A549 (cell line): Measurements from ENCODE around the gene PTOV1. TPM values are rescaled to one million over a fixed set of nuclear protein-coding genes. Genes with fewer than 3 reads are reported as not detected.

ENCODE experiments used
- ATAC-seq, 2 experiments: fragments of 200-7000 bp in 1 of 2; fragments of >200 bp in 1 of 2; cut with Nextera tagmentation in 1 of 2; cut with Tn5 transposase in 1 of 2; 3 replicates each; pipeline versions ENCODE4 v1.8.0 to v1.9.1; 2018 to 2020; ENCODE audit warnings: mild to moderate bottlenecking in 1 of 2, moderate library complexity in 1 of 2
- CTCF ChIA-PET: fragments of 300-600 bp; sonication (Branson Sonifier 250); formaldehyde crosslinking; extraction: SDS; loops from one replicate; lab custom pipeline; 2021; ENCODE audit warnings: antibody characterized with exemption, inconsistent platforms; lab: Yijun Ruan, JAX
- POLR2A ChIA-PET: fragments of 350-600 bp; formaldehyde crosslinking; extraction: SDS; loops from one replicate; lab custom pipeline; 2021; ENCODE audit warnings: antibody characterized with exemption, inconsistent platforms; lab: Yijun Ruan, JAX
- DNase-seq, 2 experiments: peaks; one replicate each; pipeline versions ENCODE4 v3.0.0 to v3.0.0-alpha.2; 2011 to 2016; ENCODE audit warnings: low read depth in 1 of 2, low spot score in 1 of 2
- FAIRE-seq: peaks from 2 replicates; lab custom pipeline; 2011; peaks lifted over from hg19 to GRCh38; lab: Jason Lieb, UNC
- H3K27ac ChIP-seq, 2 experiments: fragments of >200 bp; sonication (Bioruptor Twin); formaldehyde crosslinking; 3 replicates each; pipeline ENCODE4 v1.5.1; 2016 to 2017
- H3K4me1 ChIP-seq: fragments of >200 bp; sonication (Bioruptor Twin); formaldehyde crosslinking; 3 replicates; pipeline ENCODE4 v1.6.1; 2016
- H3K4me2 ChIP-seq: fragments of >200 bp; sonication (Bioruptor Twin); formaldehyde crosslinking; 3 replicates; pipeline ENCODE4 v1.6.1; 2016
- H3K4me3 ChIP-seq: fragments of >200 bp; sonication (Bioruptor Twin); formaldehyde crosslinking; 3 replicates; pipeline ENCODE4 v1.5.1; 2016
- H3K9me3 ChIP-seq: fragments of >200 bp; sonication (Bioruptor Twin); formaldehyde crosslinking; 3 replicates; pipeline ENCODE4 v1.6.1; 2016
- BHLHE40 ChIP-seq: IDR thresholded peaks from 2 replicates; pipeline ENCODE4 v1.6.1; 2012; ENCODE audit warnings: low read depth, low read length, inconsistent platforms
- CBX8 ChIP-seq: fragments of 200-600 bp; sonication (generic); IDR thresholded peaks from 2 replicates; pipeline ENCODE4 v1.6.1; 2016
- CHD2 ChIP-seq: fragments of 150-350 bp; IDR thresholded peaks from 2 replicates; pipeline ENCODE4 v1.6.1; 2014; ENCODE audit warnings: low read length; ENCODE audit not compliant: partially characterized antibody
- EHF ChIP-seq: fragments of 250-450 bp; sonication (Bioruptor Pico); IDR thresholded peaks from 2 replicates; pipeline ENCODE4 v1.5.0; 2020; ENCODE audit warnings: mild to moderate bottlenecking
- EP300 ChIP-seq, 2 experiments: fragments of >200 bp; sonication (Bioruptor Twin); formaldehyde crosslinking; IDR thresholded peaks; 2 replicates in 1 of 2; 3 replicates in 1 of 2; pipeline ENCODE4 v1.6.1; 2016 to 2017
- ESRRA ChIP-seq: fragments of 150-350 bp; IDR thresholded peaks from 2 replicates; pipeline ENCODE4 v1.6.1; 2014; ENCODE audit warnings: mild to moderate bottlenecking, low read length, borderline replicate concordance
- FOSB ChIP-seq: fragments of 250-450 bp; sonication (Bioruptor Pico); IDR thresholded peaks from 2 replicates; pipeline ENCODE4 v1.5.0; 2020; ENCODE audit warnings: mild to moderate bottlenecking, moderate library complexity
- FOSL2 ChIP-seq, 2 experiments: fragments of 450-650 bp in 1 of 2; fragments of >200 bp in 1 of 2; sonication (Bioruptor Twin) in 1 of 2; formaldehyde crosslinking; IDR thresholded peaks; 2 replicates each; pipeline versions ENCODE4 v1.5.0 to v1.6.1; 2016 to 2020; ENCODE audit warnings: mild to moderate bottlenecking in 1 of 2, moderate library complexity in 1 of 2
- GATA3 ChIP-seq: IDR thresholded peaks from 2 replicates; pipeline ENCODE4 v1.6.1; 2012; ENCODE audit warnings: borderline replicate concordance
- HDAC2 ChIP-seq: fragments of 200-600 bp; sonication (generic); IDR thresholded peaks from 2 replicates; pipeline ENCODE4 v1.6.1; 2016
- HOXB5 ChIP-seq: fragments of 250-450 bp; sonication (Bioruptor Pico); IDR thresholded peaks from 2 replicates; pipeline ENCODE4 v1.5.0; 2020; ENCODE audit warnings: mild to moderate bottlenecking, moderate library complexity
- KDM5A ChIP-seq: fragments of 200-600 bp; sonication (generic); IDR thresholded peaks from 2 replicates; pipeline ENCODE4 v1.6.1; 2016; ENCODE audit warnings: antibody characterized with exemption, mild to moderate bottlenecking
- NFE2L2 ChIP-seq: fragments of 150-350 bp; conservative IDR thresholded peaks from 2 replicates; pipeline ENCODE4 v1.6.1; 2014; ENCODE audit warnings: low read length
- NPAS2 ChIP-seq: fragments of 250-450 bp; sonication (Bioruptor Pico); IDR thresholded peaks from 2 replicates; pipeline ENCODE4 v1.8.0; 2022; ENCODE audit warnings: mild to moderate bottlenecking, moderate library complexity, borderline replicate concordance
- NR3C1 ChIP-seq: fragments of >200 bp; sonication (Bioruptor Twin); formaldehyde crosslinking; IDR thresholded peaks from 3 replicates; pipeline ENCODE4 v1.6.1; 2017
- POLR2A ChIP-seq: IDR thresholded peaks from 2 replicates; pipeline ENCODE4 v1.6.1; 2012; ENCODE audit warnings: mild to moderate bottlenecking, low read length
- ZC3H11A ChIP-seq: fragments of 450-650 bp; IDR thresholded peaks from 2 replicates; pipeline ENCODE4 v1.6.1; 2014; ENCODE audit warnings: antibody characterized with exemption, mild to moderate bottlenecking
- WGBS: methylation state at CpG from one replicate; pipeline ENCODE4 v1.1.6; 2017; ENCODE audit errors: missing lambda C conversion rate; 5-methylcytosine and 5-hydroxymethylcytosine counted together
- polyA plus RNA-seq, 4 experiments: library from polyadenylated mRNA; depleted of rRNA in 3 of 4; stranded (reverse); fragments of >200 nt; fragmentation: RNase III in 1 of 4; extraction: RNeasy Plus Mini Kit Qiagen cat#74134 plus additional on column Dnase treatment in 1 of 4; gene quantifications; 2 replicates in 3 of 4; 3 replicates in 1 of 4; pipeline ENCODE4 v1.2.3, GENCODE V29; 2011 to 2017
- TF ChIP-seq, protein P1 (sequence below): fragments of >200 bp; sonication (Bioruptor Twin); formaldehyde crosslinking; IDR thresholded peaks from 3 replicates; pipeline ENCODE4 v1.5.1; 2016
- TF ChIP-seq, protein P2 (sequence below): fragments of 450-650 bp; IDR thresholded peaks from 2 replicates; pipeline ENCODE4 v1.6.1; 2014; ENCODE audit warnings: antibody characterized with exemption
- TF ChIP-seq, protein P3 (sequence below): fragments of 200-600 bp; sonication (generic); IDR thresholded peaks from 2 replicates; pipeline ENCODE4 v1.6.1; 2016; ENCODE audit warnings: antibody characterized with exemption, mild to moderate bottlenecking, moderate library complexity
- TF ChIP-seq, protein P4 (sequence below): IDR thresholded peaks from 2 replicates; pipeline ENCODE4 v1.6.1; 2012; ENCODE audit warnings: low read depth, borderline replicate concordance
- TF ChIP-seq, protein P5 (sequence below): fragments of 250-450 bp; sonication (Bioruptor Pico); IDR thresholded peaks from 2 replicates; pipeline ENCODE4 v1.5.0; 2020; ENCODE audit warnings: low read depth, mild to moderate bottlenecking, moderate library complexity
- TF ChIP-seq, protein P6 (sequence below): fragments of >200 bp; sonication (Bioruptor Twin); formaldehyde crosslinking; IDR thresholded peaks from 3 replicates; pipeline ENCODE4 v1.6.1; 2016
- TF ChIP-seq, protein P7 (sequence below): fragments of 150-350 bp; IDR thresholded peaks from 2 replicates; pipeline ENCODE4 v1.6.1; 2014; ENCODE audit warnings: low read depth, mild to moderate bottlenecking, low read length

Gene PTOV1
- polyA plus RNA-seq, 2 of the 4 experiments (the other 2 are of a cell fraction) = 27.7 to 147 TPM

DNA sequence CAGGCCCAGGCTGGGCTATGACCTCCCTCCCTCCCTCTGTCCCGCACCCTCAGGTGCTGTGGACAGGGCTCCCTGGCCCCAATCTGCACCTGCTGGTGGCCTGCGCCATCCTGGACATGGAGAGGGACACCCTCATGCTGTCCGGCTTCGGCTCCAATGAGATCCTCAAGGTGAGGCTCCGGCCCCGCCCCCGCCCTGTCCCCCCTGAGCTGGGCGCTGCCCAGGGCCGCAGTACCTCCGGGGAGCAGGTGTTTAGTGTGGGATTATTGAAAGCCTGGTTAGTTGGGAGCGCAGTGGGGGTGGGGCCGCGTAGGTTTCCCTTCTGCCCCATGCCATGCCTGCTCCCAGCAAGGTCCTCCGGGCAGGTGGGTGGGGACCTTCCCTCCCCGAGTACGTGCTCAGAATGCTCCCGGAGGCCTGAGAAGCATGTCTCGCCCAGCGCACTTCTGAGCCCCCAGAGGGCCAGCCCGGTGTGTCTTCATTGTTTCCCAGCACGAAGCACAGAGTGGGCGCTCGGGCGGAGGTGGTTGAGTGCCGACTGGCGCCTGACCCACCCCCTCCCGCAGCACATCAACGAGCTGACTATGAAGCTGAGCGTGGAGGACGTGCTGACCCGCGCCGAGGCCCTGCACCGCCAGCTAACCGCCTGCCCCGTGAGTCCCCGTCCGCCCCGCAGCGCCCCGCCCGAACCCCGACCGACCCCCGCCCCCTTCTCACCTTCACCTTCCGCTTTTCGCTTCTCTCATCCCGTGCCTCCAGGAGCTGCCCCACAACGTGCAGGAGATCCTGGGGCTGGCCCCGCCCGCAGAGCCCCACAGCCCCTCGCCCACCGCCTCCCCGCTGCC is 36.9 kb downstream of the PTOV1 start:
- TF ChIP-seq, protein P1, sequence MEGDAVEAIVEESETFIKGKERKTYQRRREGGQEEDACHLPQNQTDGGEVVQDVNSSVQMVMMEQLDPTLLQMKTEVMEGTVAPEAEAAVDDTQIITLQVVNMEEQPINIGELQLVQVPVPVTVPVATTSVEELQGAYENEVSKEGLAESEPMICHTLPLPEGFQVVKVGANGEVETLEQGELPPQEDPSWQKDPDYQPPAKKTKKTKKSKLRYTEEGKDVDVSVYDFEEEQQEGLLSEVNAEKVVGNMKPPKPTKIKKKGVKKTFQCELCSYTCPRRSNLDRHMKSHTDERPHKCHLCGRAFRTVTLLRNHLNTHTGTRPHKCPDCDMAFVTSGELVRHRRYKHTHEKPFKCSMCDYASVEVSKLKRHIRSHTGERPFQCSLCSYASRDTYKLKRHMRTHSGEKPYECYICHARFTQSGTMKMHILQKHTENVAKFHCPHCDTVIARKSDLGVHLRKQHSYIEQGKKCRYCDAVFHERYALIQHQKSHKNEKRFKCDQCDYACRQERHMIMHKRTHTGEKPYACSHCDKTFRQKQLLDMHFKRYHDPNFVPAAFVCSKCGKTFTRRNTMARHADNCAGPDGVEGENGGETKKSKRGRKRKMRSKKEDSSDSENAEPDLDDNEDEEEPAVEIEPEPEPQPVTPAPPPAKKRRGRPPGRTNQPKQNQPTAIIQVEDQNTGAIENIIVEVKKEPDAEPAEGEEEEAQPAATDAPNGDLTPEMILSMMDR = no peak
- TF ChIP-seq, protein P2, sequence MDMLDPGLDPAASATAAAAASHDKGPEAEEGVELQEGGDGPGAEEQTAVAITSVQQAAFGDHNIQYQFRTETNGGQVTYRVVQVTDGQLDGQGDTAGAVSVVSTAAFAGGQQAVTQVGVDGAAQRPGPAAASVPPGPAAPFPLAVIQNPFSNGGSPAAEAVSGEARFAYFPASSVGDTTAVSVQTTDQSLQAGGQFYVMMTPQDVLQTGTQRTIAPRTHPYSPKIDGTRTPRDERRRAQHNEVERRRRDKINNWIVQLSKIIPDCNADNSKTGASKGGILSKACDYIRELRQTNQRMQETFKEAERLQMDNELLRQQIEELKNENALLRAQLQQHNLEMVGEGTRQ = no peak
- TF ChIP-seq NPAS2 (no peak), POLR2A (no peak), HDAC2 (no peak), BHLHE40 (no peak), FOSL2 (IDR thresholded peaks at IDR 0.05) (no peak), FOSL2 (CRISPR knock-in tag; IDR thresholded peaks at IDR 0.05) (no peak), CHD2 (no peak), EHF (CRISPR knock-in tag) (no peak), GATA3 (no peak), ESRRA (no peak), NR3C1 (no peak)
- TF ChIP-seq, protein P3, sequence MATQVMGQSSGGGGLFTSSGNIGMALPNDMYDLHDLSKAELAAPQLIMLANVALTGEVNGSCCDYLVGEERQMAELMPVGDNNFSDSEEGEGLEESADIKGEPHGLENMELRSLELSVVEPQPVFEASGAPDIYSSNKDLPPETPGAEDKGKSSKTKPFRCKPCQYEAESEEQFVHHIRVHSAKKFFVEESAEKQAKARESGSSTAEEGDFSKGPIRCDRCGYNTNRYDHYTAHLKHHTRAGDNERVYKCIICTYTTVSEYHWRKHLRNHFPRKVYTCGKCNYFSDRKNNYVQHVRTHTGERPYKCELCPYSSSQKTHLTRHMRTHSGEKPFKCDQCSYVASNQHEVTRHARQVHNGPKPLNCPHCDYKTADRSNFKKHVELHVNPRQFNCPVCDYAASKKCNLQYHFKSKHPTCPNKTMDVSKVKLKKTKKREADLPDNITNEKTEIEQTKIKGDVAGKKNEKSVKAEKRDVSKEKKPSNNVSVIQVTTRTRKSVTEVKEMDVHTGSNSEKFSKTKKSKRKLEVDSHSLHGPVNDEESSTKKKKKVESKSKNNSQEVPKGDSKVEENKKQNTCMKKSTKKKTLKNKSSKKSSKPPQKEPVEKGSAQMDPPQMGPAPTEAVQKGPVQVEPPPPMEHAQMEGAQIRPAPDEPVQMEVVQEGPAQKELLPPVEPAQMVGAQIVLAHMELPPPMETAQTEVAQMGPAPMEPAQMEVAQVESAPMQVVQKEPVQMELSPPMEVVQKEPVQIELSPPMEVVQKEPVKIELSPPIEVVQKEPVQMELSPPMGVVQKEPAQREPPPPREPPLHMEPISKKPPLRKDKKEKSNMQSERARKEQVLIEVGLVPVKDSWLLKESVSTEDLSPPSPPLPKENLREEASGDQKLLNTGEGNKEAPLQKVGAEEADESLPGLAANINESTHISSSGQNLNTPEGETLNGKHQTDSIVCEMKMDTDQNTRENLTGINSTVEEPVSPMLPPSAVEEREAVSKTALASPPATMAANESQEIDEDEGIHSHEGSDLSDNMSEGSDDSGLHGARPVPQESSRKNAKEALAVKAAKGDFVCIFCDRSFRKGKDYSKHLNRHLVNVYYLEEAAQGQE = no peak
- TF ChIP-seq, protein P4, sequence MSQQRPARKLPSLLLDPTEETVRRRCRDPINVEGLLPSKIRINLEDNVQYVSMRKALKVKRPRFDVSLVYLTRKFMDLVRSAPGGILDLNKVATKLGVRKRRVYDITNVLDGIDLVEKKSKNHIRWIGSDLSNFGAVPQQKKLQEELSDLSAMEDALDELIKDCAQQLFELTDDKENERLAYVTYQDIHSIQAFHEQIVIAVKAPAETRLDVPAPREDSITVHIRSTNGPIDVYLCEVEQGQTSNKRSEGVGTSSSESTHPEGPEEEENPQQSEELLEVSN = no peak
- FAIRE-seq (no peak), DNase-seq (no peak), ATAC-seq (no peak)
- ChIA-PET POLR2A (interaction anchor here (0.6 kb wide), 1 partner anchor 45 kb away, joined by 5 read pairs; no protein-coding TSS in a partner anchor), CTCF (interaction anchor here (0.6 to 2.8 kb wide), 4 partner anchors 7 to 57 kb away, joined by 3 to 24 read pairs (median 4); no protein-coding TSS in a partner anchor)
- H3K27ac ChIP-seq = no peak overlapping the region
- no peak overlapping the region for H3K4me2 ChIP-seq
- H3K4me1 ChIP-seq = peaks cover 6% of the 10 kb centered on the region; the same call in 1 of the 3 replicates
- 92% methylated on average over 39 of the region's 54 CpGs for WGBS
- peaks cover 5% of the 10 kb centered on the region for H3K9me3 ChIP-seq
- no peak overlapping the region for H3K4me3 ChIP-seq

DNA sequence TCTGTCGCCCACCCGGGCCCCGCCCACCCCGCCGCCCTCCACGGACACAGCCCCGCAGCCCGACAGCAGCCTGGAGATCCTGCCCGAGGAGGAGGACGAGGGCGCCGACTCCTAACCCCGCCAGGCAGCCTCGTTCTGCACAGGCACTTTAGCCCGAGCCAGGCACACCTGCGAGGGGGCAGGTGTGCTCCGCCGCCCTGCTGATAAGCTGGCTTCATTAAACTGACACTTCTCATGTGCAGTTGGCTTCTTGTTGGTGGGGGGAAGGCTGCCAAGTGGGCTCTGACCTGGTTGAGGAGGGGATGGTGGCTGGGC is 37.5 kb downstream of the PTOV1 start:
- Histone ChIP-seq H3K9me3 (no peaks in the 10 kb centered on the region), H3K4me3 (no peak overlapping the region), H3K4me1 (peaks cover 6% of the 10 kb centered on the region; the same call in 1 of the 3 replicates), H3K4me2 (no peak overlapping the region), H3K27ac (no peak overlapping the region)
- CTCF ChIA-PET = interaction anchor here (1.1 to 3.9 kb wide), 5 partner anchors 8 to 248 kb away, joined by 3 to 26 read pairs (median 9); partner anchors contain the start of genes ATF5 and NUP62
- no peak for TF ChIP-seq NFE2L2
- TF ChIP-seq, protein P5, sequence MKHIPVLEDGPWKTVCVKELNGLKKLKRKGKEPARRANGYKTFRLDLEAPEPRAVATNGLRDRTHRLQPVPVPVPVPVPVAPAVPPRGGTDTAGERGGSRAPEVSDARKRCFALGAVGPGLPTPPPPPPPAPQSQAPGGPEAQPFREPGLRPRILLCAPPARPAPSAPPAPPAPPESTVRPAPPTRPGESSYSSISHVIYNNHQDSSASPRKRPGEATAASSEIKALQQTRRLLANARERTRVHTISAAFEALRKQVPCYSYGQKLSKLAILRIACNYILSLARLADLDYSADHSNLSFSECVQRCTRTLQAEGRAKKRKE (CRISPR knock-in tag) = no peak
- no peak for TF ChIP-seq KDM5A
- TF ChIP-seq HOXB5 (CRISPR knock-in tag) = no peak
- no peak for TF ChIP-seq ZC3H11A
- no peak for TF ChIP-seq EP300 (IDR thresholded peaks at IDR 0.05)
- TF ChIP-seq FOSL2 (IDR thresholded peaks at IDR 0.05) = no peak
- no peak for TF ChIP-seq FOSL2 (CRISPR knock-in tag; IDR thresholded peaks at IDR 0.05)
- TF ChIP-seq, protein P6, sequence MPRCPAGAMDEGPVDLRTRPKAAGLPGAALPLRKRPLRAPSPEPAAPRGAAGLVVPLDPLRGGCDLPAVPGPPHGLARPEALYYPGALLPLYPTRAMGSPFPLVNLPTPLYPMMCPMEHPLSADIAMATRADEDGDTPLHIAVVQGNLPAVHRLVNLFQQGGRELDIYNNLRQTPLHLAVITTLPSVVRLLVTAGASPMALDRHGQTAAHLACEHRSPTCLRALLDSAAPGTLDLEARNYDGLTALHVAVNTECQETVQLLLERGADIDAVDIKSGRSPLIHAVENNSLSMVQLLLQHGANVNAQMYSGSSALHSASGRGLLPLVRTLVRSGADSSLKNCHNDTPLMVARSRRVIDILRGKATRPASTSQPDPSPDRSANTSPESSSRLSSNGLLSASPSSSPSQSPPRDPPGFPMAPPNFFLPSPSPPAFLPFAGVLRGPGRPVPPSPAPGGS = no peak
- no peak for TF ChIP-seq FOSB (CRISPR knock-in tag)
- TF ChIP-seq, protein P7, sequence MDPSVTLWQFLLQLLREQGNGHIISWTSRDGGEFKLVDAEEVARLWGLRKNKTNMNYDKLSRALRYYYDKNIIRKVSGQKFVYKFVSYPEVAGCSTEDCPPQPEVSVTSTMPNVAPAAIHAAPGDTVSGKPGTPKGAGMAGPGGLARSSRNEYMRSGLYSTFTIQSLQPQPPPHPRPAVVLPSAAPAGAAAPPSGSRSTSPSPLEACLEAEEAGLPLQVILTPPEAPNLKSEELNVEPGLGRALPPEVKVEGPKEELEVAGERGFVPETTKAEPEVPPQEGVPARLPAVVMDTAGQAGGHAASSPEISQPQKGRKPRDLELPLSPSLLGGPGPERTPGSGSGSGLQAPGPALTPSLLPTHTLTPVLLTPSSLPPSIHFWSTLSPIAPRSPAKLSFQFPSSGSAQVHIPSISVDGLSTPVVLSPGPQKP = no peak
- TF ChIP-seq CBX8 = no peak
- WGBS = 97% methylated on average over 12 of the region's 18 CpGs
- DNase-seq (no peak), ATAC-seq (no peak), FAIRE-seq (no peak)
- POLR2A ChIA-PET = interaction anchor here (0.6 kb wide), 1 partner anchor 44 kb away, joined by 5 read pairs; no protein-coding TSS in a partner anchor
